K562 (cell line): ENCODE data around the gene MFSD6. TPM values are rescaled to one million over a fixed set of nuclear protein-coding genes. Genes with fewer than 3 reads are reported as not detected.

ENCODE experiments used
- ATF1 ChIP-seq, 2 experiments: fragments of 450-650 bp in 1 of 2; IDR thresholded peaks; 2 replicates each; pipeline ENCODE4 v1.6.1; 2016; ENCODE audit warnings: missing compliant biosample characterization in 1 of 2, missing genetic modification characterization in 1 of 2
- C11orf30 ChIP-seq: fragments of 450-650 bp; IDR thresholded peaks from 2 replicates; pipeline ENCODE4 v1.6.1; 2016; ENCODE audit warnings: low read depth, mild to moderate bottlenecking
- CBX3 ChIP-seq, 2 experiments: IDR thresholded peaks; 1 replicate in 1 of 2; 2 replicates in 1 of 2; pipeline ENCODE4 v1.6.1; 2012; ENCODE audit warnings: inconsistent platforms in 2 of 2, low read length in 2 of 2, borderline replicate concordance in 1 of 2, control low read depth in 1 of 2
- GABPB1 ChIP-seq: sonication (generic); formaldehyde crosslinking; IDR thresholded peaks from 2 replicates; pipeline ENCODE4 v1.8.0; 2022; ENCODE audit warnings: mild to moderate bottlenecking, missing genetic modification reagents
- MAFF ChIP-seq: IDR thresholded peaks from 2 replicates; pipeline ENCODE4 v1.6.1; 2012; ENCODE audit warnings: low read length, improper control_type of control experiment
- MAFK ChIP-seq: IDR thresholded peaks from 2 replicates; pipeline ENCODE4 v1.6.1; 2011; ENCODE audit warnings: low read length, improper control_type of control experiment
- MBD2 ChIP-seq: sonication (generic); IDR thresholded peaks from 2 replicates; pipeline ENCODE4 v1.6.1; 2016; ENCODE audit warnings: low read depth, borderline replicate concordance
- MYBL2 ChIP-seq, 2 experiments: fragments of 450-650 bp in 1 of 2; sonication (generic) in 1 of 2; formaldehyde crosslinking in 1 of 2; IDR thresholded peaks; 2 replicates each; pipeline versions ENCODE4 v1.6.1 to v1.8.1; 2017 to 2022; ENCODE audit warnings: borderline replicate concordance in 1 of 2, inconsistent platforms in 1 of 2, low read depth in 1 of 2, mild to moderate bottlenecking in 1 of 2, missing genetic modification reagents in 1 of 2, moderate library complexity in 1 of 2
- NBN ChIP-seq: fragments of 450-650 bp; IDR thresholded peaks from 2 replicates; pipeline ENCODE4 v1.6.1; 2016; ENCODE audit warnings: low read depth, mild to moderate bottlenecking
- POLR2G ChIP-seq: fragments of 200-400 bp; formaldehyde crosslinking; IDR thresholded peaks from 2 replicates; pipeline ENCODE4 v1.6.1; 2017; ENCODE audit warnings: low read depth, mild to moderate bottlenecking, antibody characterized with exemption, low read length, moderate library complexity
- PTRF ChIP-seq: fragments of 450-650 bp; IDR thresholded peaks from 2 replicates; pipeline ENCODE4 v1.6.1; 2016; ENCODE audit warnings: mild to moderate bottlenecking, missing genetic modification characterization, missing compliant biosample characterization
- PTTG1 ChIP-seq: fragments of 450-650 bp; IDR thresholded peaks from 2 replicates; pipeline ENCODE4 v1.6.1; 2016; ENCODE audit warnings: low read depth, mild to moderate bottlenecking, missing genetic modification characterization, missing compliant biosample characterization
- RCOR1 ChIP-seq, 2 experiments: IDR thresholded peaks; 2 replicates each; pipeline ENCODE4 v1.6.1; 2012; ENCODE audit warnings: low read depth in 2 of 2, low read length in 2 of 2, borderline replicate concordance in 1 of 2, improper control_type of control experiment in 1 of 2
- RUNX1 ChIP-seq: sonication (generic); IDR thresholded peaks from 2 replicates; pipeline ENCODE4 v1.6.1; 2016; ENCODE audit warnings: antibody characterized with exemption, low read depth
- SAFB2 ChIP-seq: fragments of 200-400 bp; formaldehyde crosslinking; IDR thresholded peaks from 2 replicates; pipeline ENCODE4 v1.6.1; 2018; ENCODE audit warnings: borderline replicate concordance, low read length, low read depth, moderate library complexity; ENCODE audit not compliant: severe bottlenecking
- SMARCC2 ChIP-seq: fragments of 450-650 bp; IDR thresholded peaks from 2 replicates; pipeline ENCODE4 v1.6.1; 2017; ENCODE audit warnings: antibody characterized with exemption, moderate library complexity, mild to moderate bottlenecking, low read depth
- TFE3 ChIP-seq: fragments of 450-650 bp; formaldehyde crosslinking; IDR thresholded peaks from 2 replicates; pipeline ENCODE4 v1.4.0; 2020; ENCODE audit warnings: mild to moderate bottlenecking, mixed read lengths
- ZNF77 ChIP-seq: fragments of 250-450 bp; sonication (Bioruptor Pico); IDR thresholded peaks from 2 replicates; pipeline ENCODE4 v1.5.0; 2020
- polyA plus RNA-seq, 8 experiments: library from polyadenylated mRNA; depleted of rRNA in 4 of 8; stranded (reverse) in 5 of 8; unstranded in 3 of 8; fragments of >200 nt; fragmentation: Nextera tagmentation in 2 of 8; fragmentation: Illumina TruSeq in 1 of 8; extraction: Ambion mirVana in 2 of 8; extraction: Trizol in 1 of 8; gene quantifications; 2 replicates each; pipeline versions ENCODE4 v1.2.1 to v1.2.3, GENCODE V29; 2011 to 2014; ENCODE audit warnings: inconsistent platforms in 1 of 8, missing spikeins in 1 of 8
- total RNA-seq, 7 experiments: library from RNA; depleted of rRNA in 6 of 7; stranded (reverse); fragments of >200 nt in 6 of 7; fragmentation: Illumina TruSeq in 2 of 7; extraction: Trizol in 2 of 7; gene quantifications; 2 replicates each; pipeline versions ENCODE4 v1.2.1 to v1.2.3, GENCODE V29; 2011 to 2021; ENCODE audit warnings: low replicate concordance in 1 of 7
- TF ChIP-seq, protein P1 (sequence below): sonication (generic); formaldehyde crosslinking; IDR thresholded peaks from 2 replicates; pipeline ENCODE4 v1.8.1; 2023; ENCODE audit warnings: mild to moderate bottlenecking, missing genetic modification reagents
- TF ChIP-seq, protein P2 (sequence below): fragments of 250-450 bp; sonication (Bioruptor Pico); IDR thresholded peaks from 2 replicates; pipeline ENCODE4 v1.8.0; 2021; ENCODE audit warnings: mild to moderate bottlenecking, moderate library complexity

The MFSD6 gene
- total and polyA plus RNA-seq, 9 of the 15 experiments (the other 6 are each of a cell fraction or from before 2014, with no cell fraction given): 1.1 to 7.9 (median 4.4) TPM

DNA sequence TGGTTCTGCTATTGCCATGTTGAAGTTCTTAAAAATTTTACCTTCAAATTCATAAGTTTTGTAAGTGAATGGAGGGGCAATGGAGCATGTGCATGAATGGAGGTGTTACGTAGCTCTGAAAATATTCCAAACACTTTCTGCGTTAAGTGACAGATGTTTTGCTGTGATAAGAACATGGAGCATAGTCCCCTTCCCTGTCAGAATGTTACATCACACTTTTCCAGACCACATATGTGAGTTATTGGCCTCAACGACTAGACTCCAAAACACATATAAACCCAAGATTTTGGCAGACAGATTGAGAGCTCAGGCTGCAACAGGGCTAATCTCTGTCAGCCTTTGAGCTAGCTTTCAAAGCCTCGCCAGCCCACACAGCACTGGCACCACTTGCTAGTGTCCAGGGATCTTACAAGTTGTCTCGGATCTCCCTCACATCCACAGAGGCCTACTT is 27.2 kb upstream of the MFSD6 start (continued):
- TF ChIP-seq MYBL2 (IDR thresholded peaks at IDR 0.05; ENCODE audit: low read depth) (no peak), MYBL2 (CRISPR knock-in tag; IDR thresholded peaks at IDR 0.05; ENCODE audit: borderline replicate concordance) (no peak), RUNX1 (no peak), PTTG1 (tag) (no peak), SAFB2 (no peak), MBD2 (no peak), RCOR1 (IDR thresholded peaks at IDR 0.05; ENCODE audit: borderline replicate concordance in 1 of 2, low read depth in 2 of 2, low read length in 2 of 2) (peak in 1 of 2 experiments; percentile 92; a peak in 1 of 4 replicates), MAFF (no peak), SMARCC2 (peak; percentile 80; the same call in 1 of the 2 replicates), C11orf30 (no peak), GABPB1 (CRISPR knock-in tag) (no peak), TFE3 (CRISPR knock-in tag) (no peak), POLR2G (no peak), ATF1 (CRISPR knock-in tag; IDR thresholded peaks at IDR 0.05) (no peak), ATF1 (tag; IDR thresholded peaks at IDR 0.05) (peak; percentile 56; the same call in 1 of the 2 replicates), CBX3 (IDR thresholded peaks at IDR 0.05; ENCODE audit: borderline replicate concordance in 1 of 2, low read length in 2 of 2) (peak in 1 of 2 experiments; percentile 71; a peak in 1 of 3 replicates), PTRF (no peak), MAFK (no peak), ZNF77 (CRISPR knock-in tag) (no peak), NBN (peak; percentile 67; the same call in 1 of the 2 replicates)
- TF ChIP-seq, protein P1, sequence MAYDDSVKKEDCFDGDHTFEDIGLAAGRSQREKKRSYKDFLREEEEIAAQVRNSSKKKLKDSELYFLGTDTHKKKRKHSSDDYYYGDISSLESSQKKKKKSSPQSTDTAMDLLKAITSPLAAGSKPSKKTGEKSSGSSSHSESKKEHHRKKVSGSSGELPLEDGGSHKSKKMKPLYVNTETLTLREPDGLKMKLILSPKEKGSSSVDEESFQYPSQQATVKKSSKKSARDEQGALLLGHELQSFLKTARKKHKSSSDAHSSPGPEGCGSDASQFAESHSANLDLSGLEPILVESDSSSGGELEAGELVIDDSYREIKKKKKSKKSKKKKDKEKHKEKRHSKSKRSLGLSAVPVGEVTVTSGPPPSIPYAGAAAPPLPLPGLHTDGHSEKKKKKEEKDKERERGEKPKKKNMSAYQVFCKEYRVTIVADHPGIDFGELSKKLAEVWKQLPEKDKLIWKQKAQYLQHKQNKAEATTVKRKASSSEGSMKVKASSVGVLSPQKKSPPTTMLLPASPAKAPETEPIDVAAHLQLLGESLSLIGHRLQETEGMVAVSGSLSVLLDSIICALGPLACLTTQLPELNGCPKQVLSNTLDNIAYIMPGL: no peak
- TF ChIP-seq, protein P2, sequence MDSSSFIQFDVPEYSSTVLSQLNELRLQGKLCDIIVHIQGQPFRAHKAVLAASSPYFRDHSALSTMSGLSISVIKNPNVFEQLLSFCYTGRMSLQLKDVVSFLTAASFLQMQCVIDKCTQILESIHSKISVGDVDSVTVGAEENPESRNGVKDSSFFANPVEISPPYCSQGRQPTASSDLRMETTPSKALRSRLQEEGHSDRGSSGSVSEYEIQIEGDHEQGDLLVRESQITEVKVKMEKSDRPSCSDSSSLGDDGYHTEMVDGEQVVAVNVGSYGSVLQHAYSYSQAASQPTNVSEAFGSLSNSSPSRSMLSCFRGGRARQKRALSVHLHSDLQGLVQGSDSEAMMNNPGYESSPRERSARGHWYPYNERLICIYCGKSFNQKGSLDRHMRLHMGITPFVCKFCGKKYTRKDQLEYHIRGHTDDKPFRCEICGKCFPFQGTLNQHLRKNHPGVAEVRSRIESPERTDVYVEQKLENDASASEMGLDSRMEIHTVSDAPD (CRISPR knock-in tag): no peak
